Right lobe of liver (tissue), 4 donors: ENCODE results near the gene PPM1A.

Experiments used
- POLR2A ChIP-seq: fragments of 450-650 bp; IDR thresholded peaks from one replicate; pipeline ENCODE4 v1.6.1; 2017; ENCODE audit warnings: antibody characterized with exemption, mild to moderate bottlenecking
- TF ChIP-seq, protein P1 (sequence below), 4 donors: fragments of 200-600 bp in 3 of 4; fragments of 450-650 bp in 1 of 4; IDR thresholded peaks; one replicate each; pipeline versions ENCODE4 v1.5.1 to v1.8.0; 2016 to 2022; ENCODE audit warnings: antibody characterized with exemption in 4 of 4, mild to moderate bottlenecking in 2 of 4
- donor health status: DM: no; HTN: no; CAD: no.
- donor health status: DM: no; HTN: no; CAD: no.
- donor health status: DM: no; HTN: yes; CAD: no.

DNA sequence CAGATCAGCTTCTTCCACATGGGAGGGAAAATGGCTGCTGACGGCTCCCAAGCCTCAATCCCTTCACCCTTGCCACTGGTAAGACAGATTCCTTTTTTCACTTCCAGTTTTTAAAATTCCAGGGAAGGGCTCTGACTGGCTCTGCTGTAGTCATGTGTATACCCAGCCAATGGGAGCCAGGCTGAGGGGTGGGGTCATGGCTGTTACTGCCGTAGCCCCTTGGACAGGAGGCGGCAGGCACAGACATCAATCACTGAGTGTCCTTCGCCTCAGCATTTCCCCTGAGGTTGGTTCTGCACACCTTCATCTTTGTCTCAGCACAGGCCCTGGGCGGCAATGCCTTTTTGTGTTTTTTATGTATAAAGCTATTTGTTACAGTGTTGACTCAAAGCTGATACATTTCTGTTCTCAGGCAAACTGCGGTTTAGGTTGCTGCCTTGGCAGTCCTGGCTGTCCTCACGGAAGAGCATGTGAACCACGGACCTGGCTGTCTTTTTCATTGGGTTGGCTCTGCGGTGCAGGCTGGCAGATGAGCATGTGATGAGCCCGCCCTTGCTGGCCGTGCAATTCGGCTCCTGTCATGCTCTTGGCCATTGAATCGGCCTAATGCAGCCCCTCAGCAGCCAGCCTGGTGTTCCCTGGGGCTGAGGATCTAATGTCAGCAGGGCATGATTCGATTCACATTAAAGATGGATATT lies 74.3 kb downstream of the PPM1A start:
- TF ChIP-seq, protein P1, sequence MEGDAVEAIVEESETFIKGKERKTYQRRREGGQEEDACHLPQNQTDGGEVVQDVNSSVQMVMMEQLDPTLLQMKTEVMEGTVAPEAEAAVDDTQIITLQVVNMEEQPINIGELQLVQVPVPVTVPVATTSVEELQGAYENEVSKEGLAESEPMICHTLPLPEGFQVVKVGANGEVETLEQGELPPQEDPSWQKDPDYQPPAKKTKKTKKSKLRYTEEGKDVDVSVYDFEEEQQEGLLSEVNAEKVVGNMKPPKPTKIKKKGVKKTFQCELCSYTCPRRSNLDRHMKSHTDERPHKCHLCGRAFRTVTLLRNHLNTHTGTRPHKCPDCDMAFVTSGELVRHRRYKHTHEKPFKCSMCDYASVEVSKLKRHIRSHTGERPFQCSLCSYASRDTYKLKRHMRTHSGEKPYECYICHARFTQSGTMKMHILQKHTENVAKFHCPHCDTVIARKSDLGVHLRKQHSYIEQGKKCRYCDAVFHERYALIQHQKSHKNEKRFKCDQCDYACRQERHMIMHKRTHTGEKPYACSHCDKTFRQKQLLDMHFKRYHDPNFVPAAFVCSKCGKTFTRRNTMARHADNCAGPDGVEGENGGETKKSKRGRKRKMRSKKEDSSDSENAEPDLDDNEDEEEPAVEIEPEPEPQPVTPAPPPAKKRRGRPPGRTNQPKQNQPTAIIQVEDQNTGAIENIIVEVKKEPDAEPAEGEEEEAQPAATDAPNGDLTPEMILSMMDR (IDR thresholded peaks at IDR 0.05) = no peak
- TF ChIP-seq POLR2A = no peak
